ENCODE results near the gene ITPRID2. TPM values are rescaled to one million over a fixed set of nuclear protein-coding genes. Genes with fewer than 3 reads are reported as not detected.
A peak's percentile ranks its signal among the peaks of the same experiment; 100 is the strongest.

The ITPRID2 gene
- total RNA-seq, 1 experiment from 2014 or later, result 54.8 TPM

GRCh38 chr2:181904022-181904632, 12.6 kb downstream of the ITPRID2 start:
- peak; percentile 58 to 66 for TF ChIP-seq CTCF (IDR thresholded peaks at IDR 0.05; ENCODE audit: insufficient read depth in 1 of 2, low read depth in 1 of 2, low read length in 1 of 2, severe bottlenecking in 1 of 2, unreplicated experiment in 1 of 2)
- Histone ChIP-seq H3K4me3 (ENCODE audit: low read depth, low read length) (no peak overlapping the region), H3K4me1 (no peaks in the 10 kb centered on the region), H3K36me3 (ENCODE audit: control insufficient read depth, insufficient read depth, low read length) (peaks cover 1% of the 10 kb centered on the region; the same call in 1 of the 2 replicates), H3K9me3 (no peaks in the 10 kb centered on the region), H3K27me3 (replicated peaks; ENCODE audit: control insufficient read depth, insufficient read depth, low read length) (no peaks in the 10 kb centered on the region)
- no peaks in the 10 kb centered on the region for H3K27me3 Mint-ChIP-seq (ENCODE audit: insufficient read depth, unreplicated experiment)
- H3K9me3 Mint-ChIP-seq (ENCODE audit: unreplicated experiment), result no peaks in the 10 kb centered on the region
- peak in 1 of 2 experiments; percentile 52 for DNase-seq
- no peaks in the 10 kb centered on the region for H3K4me1 Mint-ChIP-seq (ENCODE audit: low read depth, unreplicated experiment)
- ChIA-PET CTCF (interaction anchor here (1.3 kb wide), 1 partner anchor 161 kb away, joined by 7 read pairs; no protein-coding TSS in a partner anchor), POLR2A (no interaction called here)
- no peak overlapping the region for H3K4me3 Mint-ChIP-seq (ENCODE audit: unreplicated experiment)
- no TSS peak for BruUV-seq (replicated peaks)
- H3K27ac Mint-ChIP-seq (ENCODE audit: unreplicated experiment), result no peak overlapping the region
- H3K36me3 Mint-ChIP-seq (ENCODE audit: insufficient read depth, unreplicated experiment), result peaks cover 68% of the 10 kb centered on the region
- intact Hi-C loops (cut with micrococcal nuclease; ENCODE audit: unreplicated experiment), result loop anchor here (1.0 kb wide), 3 partner anchors 12 to 173 kb away; no protein-coding TSS in a partner anchor

GRCh38 chr2:181907057-181907456, 15.5 kb downstream of the ITPRID2 start:
- CTCF ChIA-PET, result no interaction called here
- Histone ChIP-seq H3K4me1 (peaks cover 6% of the 10 kb centered on the region; the same call in 1 of the 2 replicates), H3K27me3 (replicated peaks; ENCODE audit: control insufficient read depth, insufficient read depth, low read length) (no peaks in the 10 kb centered on the region), H3K36me3 (ENCODE audit: control insufficient read depth, insufficient read depth, low read length) (peaks cover 1% of the 10 kb centered on the region; the same call in 1 of the 2 replicates), H3K4me3 (ENCODE audit: low read depth, low read length) (no peak overlapping the region), H3K9me3 (no peaks in the 10 kb centered on the region)
- no peaks in the 10 kb centered on the region for H3K9me3 Mint-ChIP-seq (ENCODE audit: unreplicated experiment)
- peaks cover 47% of the 10 kb centered on the region for H3K36me3 Mint-ChIP-seq (ENCODE audit: insufficient read depth, unreplicated experiment)
- no peak for DNase-seq
- H3K27me3 Mint-ChIP-seq (ENCODE audit: insufficient read depth, unreplicated experiment), result no peaks in the 10 kb centered on the region
- TF ChIP-seq CTCF (IDR thresholded peaks at IDR 0.05; ENCODE audit: insufficient read depth in 1 of 2, low read depth in 1 of 2, low read length in 1 of 2, severe bottlenecking in 1 of 2, unreplicated experiment in 1 of 2), result no peak
- intact Hi-C loops (cut with micrococcal nuclease; ENCODE audit: unreplicated experiment), result no loop called here
- no TSS peak for BruUV-seq (replicated peaks)
- no peak overlapping the region for H3K4me3 Mint-ChIP-seq (ENCODE audit: unreplicated experiment)
- H3K27ac Mint-ChIP-seq (ENCODE audit: unreplicated experiment), result no peak overlapping the region
- H3K4me1 Mint-ChIP-seq (ENCODE audit: low read depth, unreplicated experiment), result peaks cover 6% of the 10 kb centered on the region
- POLR2A ChIA-PET, result no interaction called here

- no TSS peak for BruUV-seq (replicated peaks)
- intact Hi-C loops (cut with micrococcal nuclease; ENCODE audit: unreplicated experiment), result no loop called here
- no peaks in the 10 kb centered on the region for H3K9me3 Mint-ChIP-seq (ENCODE audit: unreplicated experiment)
- H3K9me3 ChIP-seq, result no peaks in the 10 kb centered on the region
- H3K27ac Mint-ChIP-seq (ENCODE audit: unreplicated experiment), result no peak overlapping the region
- no peak for DNase-seq
- H3K4me3 ChIP-seq (ENCODE audit: low read depth, low read length), result no peak overlapping the region
- peaks cover 1% of the 10 kb centered on the region; the same call in 1 of the 2 replicates for H3K36me3 ChIP-seq (ENCODE audit: control insufficient read depth, insufficient read depth, low read length)
- no peaks in the 10 kb centered on the region for H3K27me3 Mint-ChIP-seq (ENCODE audit: insufficient read depth, unreplicated experiment)
- peaks cover 6% of the 10 kb centered on the region for H3K4me1 Mint-ChIP-seq (ENCODE audit: low read depth, unreplicated experiment)
- ChIA-PET POLR2A (no interaction called here), CTCF (no interaction called here)
- H3K36me3 Mint-ChIP-seq (ENCODE audit: insufficient read depth, unreplicated experiment), result peaks cover 41% of the 10 kb centered on the region
- H3K27me3 ChIP-seq (replicated peaks; ENCODE audit: control insufficient read depth, insufficient read depth, low read length), result no peaks in the 10 kb centered on the region
- peaks cover 6% of the 10 kb centered on the region; the same call in 1 of the 2 replicates for H3K4me1 ChIP-seq
- H3K4me3 Mint-ChIP-seq (ENCODE audit: unreplicated experiment), result no peak overlapping the region
- no peak for TF ChIP-seq CTCF (IDR thresholded peaks at IDR 0.05; ENCODE audit: insufficient read depth in 1 of 2, low read depth in 1 of 2, low read length in 1 of 2, severe bottlenecking in 1 of 2, unreplicated experiment in 1 of 2)
Observed at GRCh38 chr2:181907635-181908034, 16.1 kb downstream of the ITPRID2 start.

Data from Caco-2 (cell line).